Chondrocyte (in vitro differentiated cells): ENCODE data around the gene LAMB1. TPM values are rescaled to one million over a fixed set of nuclear protein-coding genes. Genes with fewer than 3 reads are reported as not detected.
A peak's percentile ranks its signal among the peaks of the same experiment; 100 is the strongest.
"Not testable (repeated sequence)": the region's sequence is repeated elsewhere in the genome, so short reads cannot be mapped to it uniquely, and the experiment has no call there.

Experiments
- DNase-seq: peaks from one replicate; pipeline ENCODE4 v3.0.0; 2021; ENCODE audit warnings: mixed read lengths, low spot score
- H3K27ac Mint-ChIP-seq: one replicate; pipeline ENCODE4 v1.8.0; 2021; ENCODE audit warnings: mild to moderate bottlenecking, moderate library complexity, mixed read lengths; ENCODE audit not compliant: unreplicated experiment
- H3K27me3 Mint-ChIP-seq: 2 replicates; pipeline ENCODE4 v1.8.0; 2021; ENCODE audit warnings: low read depth, mixed read lengths
- H3K36me3 Mint-ChIP-seq: 2 replicates; pipeline ENCODE4 v1.8.0; 2021; ENCODE audit warnings: low read depth, mixed read lengths
- H3K4me1 Mint-ChIP-seq: 2 replicates; pipeline ENCODE4 v1.8.0; 2021; ENCODE audit warnings: low read depth, mild to moderate bottlenecking, mixed read lengths
- H3K4me3 Mint-ChIP-seq: one replicate; pipeline ENCODE4 v1.8.0; 2021; ENCODE audit warnings: mild to moderate bottlenecking, moderate library complexity, mixed read lengths; ENCODE audit not compliant: unreplicated experiment
- H3K9me3 Mint-ChIP-seq: 2 replicates; pipeline ENCODE4 v1.8.0; 2021; ENCODE audit warnings: low read depth, mixed read lengths
- total RNA-seq: library from RNA; stranded (reverse); gene quantifications from 3 replicates; pipeline ENCODE4 v1.2.1, GENCODE V29; 2021
- TF ChIP-seq, protein P1 (sequence below): fragments of 200-600 bp; sonication (generic); IDR thresholded peaks from 2 replicates; pipeline ENCODE4 v1.5.0; 2021; ENCODE audit warnings: antibody characterized with exemption, mild to moderate bottlenecking, moderate library complexity

Gene LAMB1
- total RNA-seq, 1 donor from 2014 or later, result 466 TPM

DNA sequence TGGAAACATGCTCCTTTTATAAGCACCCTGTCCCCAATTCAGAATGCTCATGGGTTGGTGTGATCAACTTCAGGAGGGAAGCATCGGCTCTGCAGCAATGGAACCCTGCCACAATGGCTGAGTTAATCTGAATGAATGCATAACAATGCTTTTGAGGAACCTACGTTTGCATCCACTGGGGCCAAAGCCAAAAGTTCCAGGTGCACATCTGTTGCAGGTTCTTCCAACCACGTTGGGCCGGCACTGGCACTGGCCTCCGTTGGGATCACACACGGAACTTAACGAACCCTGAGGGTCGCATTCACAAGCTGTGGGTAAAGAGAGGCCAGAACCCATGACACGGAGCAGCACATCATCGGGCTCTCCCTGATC, 43.4 kb downstream of the LAMB1 start:
- TF ChIP-seq, protein P1, sequence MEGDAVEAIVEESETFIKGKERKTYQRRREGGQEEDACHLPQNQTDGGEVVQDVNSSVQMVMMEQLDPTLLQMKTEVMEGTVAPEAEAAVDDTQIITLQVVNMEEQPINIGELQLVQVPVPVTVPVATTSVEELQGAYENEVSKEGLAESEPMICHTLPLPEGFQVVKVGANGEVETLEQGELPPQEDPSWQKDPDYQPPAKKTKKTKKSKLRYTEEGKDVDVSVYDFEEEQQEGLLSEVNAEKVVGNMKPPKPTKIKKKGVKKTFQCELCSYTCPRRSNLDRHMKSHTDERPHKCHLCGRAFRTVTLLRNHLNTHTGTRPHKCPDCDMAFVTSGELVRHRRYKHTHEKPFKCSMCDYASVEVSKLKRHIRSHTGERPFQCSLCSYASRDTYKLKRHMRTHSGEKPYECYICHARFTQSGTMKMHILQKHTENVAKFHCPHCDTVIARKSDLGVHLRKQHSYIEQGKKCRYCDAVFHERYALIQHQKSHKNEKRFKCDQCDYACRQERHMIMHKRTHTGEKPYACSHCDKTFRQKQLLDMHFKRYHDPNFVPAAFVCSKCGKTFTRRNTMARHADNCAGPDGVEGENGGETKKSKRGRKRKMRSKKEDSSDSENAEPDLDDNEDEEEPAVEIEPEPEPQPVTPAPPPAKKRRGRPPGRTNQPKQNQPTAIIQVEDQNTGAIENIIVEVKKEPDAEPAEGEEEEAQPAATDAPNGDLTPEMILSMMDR, result no peak
- H3K27me3 Mint-ChIP-seq, result no peaks in the 10 kb centered on the region
- no peak overlapping the region for H3K4me3 Mint-ChIP-seq
- H3K27ac Mint-ChIP-seq, result no peak overlapping the region
- H3K9me3 Mint-ChIP-seq, result no peaks in the 10 kb centered on the region
- H3K4me1 Mint-ChIP-seq, result peaks cover 25% of the 10 kb centered on the region
- no peak for DNase-seq
- peaks cover 67% of the 10 kb centered on the region for H3K36me3 Mint-ChIP-seq

DNA sequence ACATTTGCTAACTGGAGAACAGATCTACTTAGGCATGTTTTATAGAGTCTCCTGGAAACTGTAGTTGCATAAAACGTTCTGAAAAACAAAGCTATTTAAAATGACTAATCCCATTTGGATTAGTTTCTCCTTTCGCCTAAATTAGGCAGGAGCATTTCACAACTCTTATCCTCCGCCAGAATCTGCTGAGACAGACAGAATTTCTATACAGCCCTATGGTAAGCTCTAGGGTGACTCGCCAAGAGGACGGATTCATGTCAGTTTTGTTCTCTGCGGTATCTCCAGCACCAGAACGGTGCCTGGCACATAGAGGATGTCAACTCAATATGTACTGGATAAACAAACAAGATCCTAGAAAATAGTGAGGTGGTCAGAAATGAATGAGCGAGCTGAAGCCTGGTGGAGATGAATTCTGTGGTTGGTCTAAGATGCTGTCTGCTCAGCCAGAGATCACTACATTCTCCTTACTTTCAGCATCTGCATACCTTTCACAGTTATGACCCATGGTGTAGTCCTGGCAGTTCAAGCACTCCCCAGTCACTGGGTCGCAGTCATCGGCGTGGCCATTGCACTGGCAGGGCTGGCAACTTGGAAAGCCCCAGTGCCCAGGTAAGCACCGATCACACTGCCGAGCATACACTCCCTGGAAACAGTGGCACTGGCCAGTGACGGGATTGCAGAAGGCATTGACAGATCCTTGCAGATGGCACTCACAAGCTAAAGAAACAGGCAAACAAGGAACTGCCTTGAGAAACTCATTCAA, 44.0 kb downstream of the LAMB1 start:
- Mint-ChIP-seq H3K27ac (no peak overlapping the region), H3K4me1 (peaks cover 25% of the 10 kb centered on the region), H3K4me3 (no peak overlapping the region), H3K27me3 (no peaks in the 10 kb centered on the region), H3K9me3 (no peaks in the 10 kb centered on the region), H3K36me3 (peaks cover 62% of the 10 kb centered on the region)
- TF ChIP-seq, protein P1, result no peak
- no peak for DNase-seq

DNA sequence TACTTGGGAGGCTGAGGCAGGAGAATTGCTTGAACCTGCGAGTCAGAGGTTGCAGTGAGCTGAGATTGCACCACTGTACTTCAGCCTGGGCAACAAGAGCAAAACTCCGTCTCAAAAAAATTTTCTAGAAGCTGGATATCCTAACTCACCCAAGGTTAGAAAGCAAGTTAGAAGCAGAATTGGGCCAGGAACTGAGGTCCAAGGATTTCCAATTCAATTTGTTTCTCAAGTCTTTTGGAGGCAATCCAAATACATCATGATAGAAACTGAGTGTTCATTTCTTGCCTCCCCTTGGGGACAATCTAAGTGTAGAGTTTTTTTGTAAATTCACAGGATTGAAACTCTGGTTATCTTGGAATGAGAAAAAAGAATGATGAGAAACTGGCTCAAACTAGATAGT, 45.5 kb downstream of the LAMB1 start:
- Mint-ChIP-seq H3K9me3 (no peaks in the 10 kb centered on the region), H3K36me3 (peaks cover 66% of the 10 kb centered on the region), H3K4me3 (no peak overlapping the region), H3K27ac (no peak overlapping the region), H3K27me3 (no peaks in the 10 kb centered on the region), H3K4me1 (peaks cover 40% of the 10 kb centered on the region)
- DNase-seq, result no peak
- TF ChIP-seq, protein P1, result no peak

DNA sequence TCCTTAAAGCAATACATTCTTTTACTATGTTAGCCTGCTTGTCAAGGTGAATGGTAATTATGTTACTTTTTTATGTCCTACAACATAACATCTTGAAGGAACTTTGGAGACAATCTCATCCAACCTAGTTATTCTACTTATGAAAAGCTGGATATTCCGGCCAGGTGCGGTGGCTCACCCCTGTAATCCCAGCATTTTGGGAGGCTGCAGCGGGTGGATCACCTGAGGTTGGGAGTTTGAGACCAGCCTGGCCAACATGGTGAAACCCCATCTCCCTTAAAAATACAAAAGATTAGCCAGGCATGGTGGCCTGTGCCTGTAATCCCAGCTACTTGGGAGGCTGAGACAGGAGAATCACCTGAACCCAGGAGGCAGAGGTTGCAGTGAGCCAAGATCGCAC, 46.0 kb downstream of the LAMB1 start:
- H3K27ac Mint-ChIP-seq, DNase-seq, H3K27me3 Mint-ChIP-seq, H3K4me3 Mint-ChIP-seq, H3K9me3 Mint-ChIP-seq: not testable (repeated sequence)
- H3K4me1 Mint-ChIP-seq, result peaks cover 43% of the 10 kb centered on the region
- peaks cover 65% of the 10 kb centered on the region for H3K36me3 Mint-ChIP-seq

DNA sequence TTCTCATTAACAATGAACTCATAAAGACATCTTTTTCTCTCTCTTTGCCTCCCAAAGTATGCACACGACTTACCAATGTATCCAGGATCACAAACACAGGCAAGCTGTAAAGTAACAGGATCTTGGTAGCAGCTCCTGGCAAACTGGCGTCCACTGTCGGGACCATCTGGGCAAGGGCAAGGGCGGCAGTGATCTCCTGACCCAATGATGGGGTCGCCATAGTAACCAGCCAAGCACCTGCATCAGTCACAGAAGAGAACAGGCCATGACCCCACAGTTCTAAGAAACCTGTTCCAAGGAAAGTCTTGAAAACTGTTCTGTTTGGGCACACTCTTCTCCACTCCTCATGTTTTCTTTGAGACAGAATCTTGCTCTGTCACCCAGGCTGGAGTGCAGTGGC, 47.6 kb downstream of the LAMB1 start:
- TF ChIP-seq, protein P1, result no peak
- Mint-ChIP-seq H3K27me3 (no peaks in the 10 kb centered on the region), H3K4me1 (peaks cover 48% of the 10 kb centered on the region), H3K27ac (no peak overlapping the region), H3K4me3 (no peak overlapping the region), H3K36me3 (peaks cover 67% of the 10 kb centered on the region), H3K9me3 (no peaks in the 10 kb centered on the region)
- no peak for DNase-seq

DNA sequence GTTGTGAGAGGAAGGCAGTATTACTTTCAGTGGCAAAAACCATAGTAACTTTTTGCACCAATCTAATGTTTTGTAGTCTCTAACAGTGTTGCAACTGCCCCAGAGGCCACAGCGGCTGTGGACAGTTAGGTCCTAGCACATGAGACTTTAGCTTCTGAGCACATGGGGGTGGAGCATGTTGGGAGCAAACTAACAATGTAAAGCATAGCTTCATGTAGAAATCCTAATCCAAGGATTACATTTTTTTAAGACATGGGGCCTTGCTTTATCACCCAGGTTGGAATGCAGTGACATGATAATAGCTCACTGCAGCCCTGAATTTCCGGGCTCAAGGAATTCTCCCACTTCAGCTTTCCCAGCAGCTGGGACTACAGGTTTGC, 49.0 kb downstream of the LAMB1 start:
- peaks cover 60% of the 10 kb centered on the region for H3K36me3 Mint-ChIP-seq
- H3K9me3 Mint-ChIP-seq, result no peaks in the 10 kb centered on the region
- H3K4me1 Mint-ChIP-seq, result peaks cover 54% of the 10 kb centered on the region
- H3K4me3 Mint-ChIP-seq, result no peak overlapping the region
- TF ChIP-seq, protein P1, result no peak
- no peaks in the 10 kb centered on the region for H3K27me3 Mint-ChIP-seq
- peak overlapping the region; percentile 76 for H3K27ac Mint-ChIP-seq
- no peak for DNase-seq
